ACC112 (cell line): ENCODE data around the gene PFKFB4.
"Not testable (repeated sequence)": the region's sequence is repeated elsewhere in the genome, so short reads cannot be mapped to it uniquely, and the experiment has no call there.

Experiments used
- H2AFZ ChIP-seq: fragments of 200-600 bp; sonication (generic); one replicate; pipeline ENCODE4 v1.6.0; 2017; ENCODE audit warnings: antibody characterized with exemption, low read length; ENCODE audit not compliant: unreplicated experiment
- H3K27ac ChIP-seq: fragments of 200-600 bp; sonication (generic); 2 replicates; pipeline ENCODE4 v1.5.1; 2014; ENCODE audit warnings: low read depth, mild to moderate bottlenecking, antibody characterized with exemption, low read length, moderate library complexity
- H3K27me3 ChIP-seq: fragments of 200-600 bp; sonication (generic); 2 replicates; pipeline ENCODE4 v1.6.1; 2014; ENCODE audit warnings: mild to moderate bottlenecking, antibody characterized with exemption, low read length, moderate library complexity, mixed read lengths; ENCODE audit not compliant: insufficient read depth
- H3K36me3 ChIP-seq: fragments of 200-600 bp; sonication (generic); 2 replicates; pipeline ENCODE4 v1.6.1; 2016; ENCODE audit warnings: mild to moderate bottlenecking, antibody characterized with exemption, low read length, moderate library complexity, mixed read lengths; ENCODE audit not compliant: insufficient read depth
- H3K4me1 ChIP-seq: fragments of 200-600 bp; sonication (generic); one replicate; pipeline ENCODE4 v1.6.1; 2016; ENCODE audit warnings: low read length, mixed read lengths; ENCODE audit not compliant: insufficient read depth, unreplicated experiment, control insufficient read depth
- H3K4me3 ChIP-seq: fragments of 200-600 bp; sonication (generic); 2 replicates; pipeline ENCODE4 v1.5.1; 2014; ENCODE audit warnings: mild to moderate bottlenecking, low read depth, low read length
- H3K79me2 ChIP-seq: fragments of 200-600 bp; sonication (generic); one replicate; pipeline ENCODE4 v1.6.0; 2016; ENCODE audit warnings: low read length; ENCODE audit not compliant: control insufficient read depth, unreplicated experiment, insufficient read depth

The PFKFB4 gene

GRCh38 chr3:48560648-48561018, 4.0 kb upstream of the PFKFB4 start:
- Histone ChIP-seq H3K4me3 (peak overlapping the region; percentile 29), H3K27ac (peak overlapping the region; percentile 33), H2AFZ (no peak overlapping the region), H3K27me3 (no peaks in the 10 kb centered on the region), H3K4me1 (peaks cover 68% of the 10 kb centered on the region), H3K36me3 (no peaks in the 10 kb centered on the region), H3K79me2 (peaks cover 13% of the 10 kb centered on the region)

GRCh38 chr3:48558493-48559134, 2.0 kb upstream of the PFKFB4 start:
- no peak overlapping the region for H3K27ac ChIP-seq
- no peaks in the 10 kb centered on the region for H3K36me3 ChIP-seq
- H3K4me1 ChIP-seq: peaks cover 60% of the 10 kb centered on the region
- no peaks in the 10 kb centered on the region for H3K27me3 ChIP-seq
- H2AFZ ChIP-seq: no peak overlapping the region
- peaks cover 32% of the 10 kb centered on the region for H3K79me2 ChIP-seq
- no peak overlapping the region for H3K4me3 ChIP-seq

DNA sequence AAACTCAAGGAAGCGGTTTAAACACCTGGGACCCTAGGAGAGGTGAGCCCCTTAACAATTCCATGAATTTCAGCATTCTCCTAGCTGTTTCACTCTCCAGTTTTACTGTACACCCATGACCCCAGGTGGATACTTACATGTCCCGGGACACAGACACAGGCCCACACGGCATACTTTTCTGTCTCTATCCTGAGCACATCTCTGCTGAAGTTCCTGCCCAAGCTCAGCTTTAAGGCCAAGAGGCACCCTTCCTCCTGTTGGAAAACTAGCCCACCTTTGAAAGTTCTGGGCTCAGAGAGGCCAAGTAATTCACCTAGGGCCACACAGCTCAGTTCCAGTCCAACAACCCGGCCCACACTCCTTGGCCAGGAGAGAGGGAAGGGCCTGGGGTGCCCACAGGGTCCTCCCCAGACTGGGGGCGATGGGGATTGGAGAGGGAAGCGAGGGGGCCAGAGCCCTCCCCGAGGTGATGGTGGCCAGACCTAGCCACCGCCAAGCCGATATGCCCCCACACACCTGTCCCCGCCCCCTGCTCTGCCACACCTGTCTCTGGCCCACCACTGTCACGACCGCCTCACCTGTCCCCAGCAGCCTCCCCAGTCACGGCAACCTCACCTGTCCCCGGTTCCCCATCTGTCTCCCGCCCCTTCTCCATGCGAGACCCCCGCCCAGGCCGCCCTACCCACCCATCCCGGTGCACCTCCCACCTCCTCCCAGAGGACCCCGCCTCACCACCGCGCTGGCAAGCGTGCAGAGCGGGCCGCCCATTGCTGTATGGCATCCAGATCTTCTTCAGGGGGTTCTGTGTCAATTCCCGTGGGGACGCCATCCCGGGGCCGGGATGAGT, 431 bp downstream of the PFKFB4 start:
- H3K36me3 ChIP-seq: no peaks in the 10 kb centered on the region
- H3K27ac ChIP-seq: no peak overlapping the region
- H3K27me3 ChIP-seq: no peaks in the 10 kb centered on the region
- peaks cover 42% of the 10 kb centered on the region for H3K4me1 ChIP-seq
- H3K4me3 ChIP-seq: peak overlapping the region; percentile 82
- peaks cover 50% of the 10 kb centered on the region for H3K79me2 ChIP-seq
- H2AFZ ChIP-seq: no peak overlapping the region

DNA sequence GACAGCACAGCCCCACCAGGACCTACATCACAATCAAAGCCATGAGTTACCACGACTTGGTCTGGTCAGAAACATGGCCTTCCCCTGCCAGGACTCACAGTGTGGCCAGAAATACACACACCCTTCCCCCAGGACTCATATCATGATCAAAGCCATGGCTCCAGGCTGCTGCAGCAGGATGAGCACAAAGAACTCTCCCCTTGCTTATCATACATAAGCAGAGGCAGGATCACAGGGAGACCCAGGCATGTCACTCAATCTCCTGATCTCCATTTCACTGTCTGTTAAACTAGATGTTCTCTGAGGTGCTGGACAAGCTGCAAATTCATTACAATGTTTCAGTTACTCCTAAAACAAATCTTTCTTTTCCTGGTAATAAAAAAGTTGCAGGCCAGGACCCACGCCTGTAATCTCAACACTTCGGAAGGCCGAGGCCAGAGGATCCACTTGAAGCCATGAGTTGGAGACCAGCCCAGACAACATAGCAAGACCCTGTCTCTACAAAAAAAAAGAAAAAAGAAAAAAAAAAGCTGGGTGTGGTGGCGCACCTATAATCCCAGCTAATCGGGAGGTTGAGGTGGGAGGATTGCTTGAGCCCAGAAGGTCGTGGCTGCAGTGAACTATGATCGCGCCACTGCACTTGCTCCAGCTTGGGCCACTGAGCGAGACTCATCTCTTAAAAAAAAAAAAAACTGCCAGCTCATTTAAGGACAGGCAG, 1.2 kb downstream of the PFKFB4 start:
- H3K27ac ChIP-seq: no peak overlapping the region
- peaks cover 54% of the 10 kb centered on the region for H3K79me2 ChIP-seq
- H3K4me1 ChIP-seq: peaks cover 35% of the 10 kb centered on the region
- no peaks in the 10 kb centered on the region for H3K36me3 ChIP-seq
- no peaks in the 10 kb centered on the region for H3K27me3 ChIP-seq
- no peak overlapping the region for H2AFZ ChIP-seq
- H3K4me3 ChIP-seq: peak overlapping the region; percentile 82

DNA sequence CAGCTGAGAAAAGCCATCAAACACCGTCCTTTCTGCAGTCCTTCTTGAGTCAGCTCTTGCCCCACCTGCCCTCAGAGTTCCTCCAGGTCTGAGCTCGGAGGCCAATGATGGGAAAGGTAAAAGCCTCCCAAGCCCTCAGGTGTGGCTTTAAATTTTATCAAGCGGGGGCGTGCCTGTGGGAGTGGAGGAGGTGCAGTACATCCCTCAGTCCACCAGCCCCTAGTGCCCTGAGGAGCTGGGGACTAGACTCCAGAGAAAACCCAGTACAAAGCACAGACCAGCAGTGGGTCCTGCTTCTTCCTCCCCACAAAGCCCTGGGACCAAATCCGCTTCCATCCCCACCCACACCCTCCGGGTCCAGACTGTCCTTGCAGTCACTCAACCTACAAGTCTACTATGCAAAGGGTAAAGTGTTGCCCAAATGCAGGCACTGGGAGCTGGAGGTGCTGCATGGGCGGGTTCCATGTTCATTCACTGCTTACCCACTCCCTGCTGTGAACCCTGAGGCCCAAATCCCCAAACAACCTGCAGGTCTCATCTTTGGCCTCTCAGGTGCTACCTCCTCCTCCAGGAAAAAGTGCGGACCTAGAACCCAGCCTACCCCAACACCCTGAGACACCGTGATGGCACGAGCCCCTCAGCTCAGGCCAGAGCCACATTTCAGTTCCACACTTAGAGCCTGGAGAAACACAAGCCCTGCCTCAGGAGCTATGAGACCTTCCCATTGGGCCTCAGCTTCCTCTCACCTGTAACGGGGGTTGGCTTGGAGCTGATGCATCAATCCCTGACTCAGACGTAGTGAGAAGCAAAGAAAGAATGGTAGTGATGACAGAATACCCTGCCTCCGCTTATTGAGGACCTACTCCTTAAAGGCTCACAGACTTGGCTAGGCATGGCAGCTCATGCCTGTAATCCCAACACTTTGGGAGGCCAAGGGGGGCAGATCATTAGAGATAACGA, 2.4 kb downstream of the PFKFB4 start:
- H3K4me3 ChIP-seq: no peak overlapping the region; the same call in 1 of the 2 replicates
- H3K36me3 ChIP-seq: peaks cover 1% of the 10 kb centered on the region; the same call in 1 of the 2 replicates
- H3K4me1 ChIP-seq: peaks cover 26% of the 10 kb centered on the region

DNA sequence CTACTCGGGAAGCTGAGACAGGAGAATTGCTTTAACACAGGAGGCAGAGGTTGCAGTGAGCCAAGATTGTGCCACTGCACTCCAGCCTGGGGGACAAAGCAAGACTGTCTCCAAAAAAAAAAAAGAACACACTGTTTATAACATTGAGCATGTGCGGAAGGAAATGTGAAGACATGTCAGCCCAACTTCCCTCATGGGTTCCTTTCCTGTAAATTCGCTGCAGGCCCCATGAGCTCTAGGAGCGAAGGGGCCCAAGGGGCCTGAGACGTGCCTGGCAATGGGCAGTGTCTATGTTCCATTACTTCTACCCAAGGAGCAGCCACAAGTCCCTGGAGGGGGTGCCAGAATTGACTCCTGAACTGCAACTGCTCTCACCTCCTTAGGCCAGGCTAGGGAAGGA, 3.2 kb downstream of the PFKFB4 start:
- Histone ChIP-seq H3K27ac (no peak overlapping the region), H3K36me3 (peaks cover 4% of the 10 kb centered on the region; the same call in 1 of the 2 replicates), H3K27me3 (no peaks in the 10 kb centered on the region), H3K4me3 (no peak overlapping the region), H3K4me1 (peaks cover 18% of the 10 kb centered on the region), H2AFZ (no peak overlapping the region), H3K79me2 (peaks cover 49% of the 10 kb centered on the region)

More for the DNA sequence above, 2.4 kb downstream of the PFKFB4 start:
- Histone ChIP-seq H3K27ac (no peak overlapping the region), H3K27me3 (no peaks in the 10 kb centered on the region), H3K79me2 (peaks cover 53% of the 10 kb centered on the region), H2AFZ (no peak overlapping the region)

DNA sequence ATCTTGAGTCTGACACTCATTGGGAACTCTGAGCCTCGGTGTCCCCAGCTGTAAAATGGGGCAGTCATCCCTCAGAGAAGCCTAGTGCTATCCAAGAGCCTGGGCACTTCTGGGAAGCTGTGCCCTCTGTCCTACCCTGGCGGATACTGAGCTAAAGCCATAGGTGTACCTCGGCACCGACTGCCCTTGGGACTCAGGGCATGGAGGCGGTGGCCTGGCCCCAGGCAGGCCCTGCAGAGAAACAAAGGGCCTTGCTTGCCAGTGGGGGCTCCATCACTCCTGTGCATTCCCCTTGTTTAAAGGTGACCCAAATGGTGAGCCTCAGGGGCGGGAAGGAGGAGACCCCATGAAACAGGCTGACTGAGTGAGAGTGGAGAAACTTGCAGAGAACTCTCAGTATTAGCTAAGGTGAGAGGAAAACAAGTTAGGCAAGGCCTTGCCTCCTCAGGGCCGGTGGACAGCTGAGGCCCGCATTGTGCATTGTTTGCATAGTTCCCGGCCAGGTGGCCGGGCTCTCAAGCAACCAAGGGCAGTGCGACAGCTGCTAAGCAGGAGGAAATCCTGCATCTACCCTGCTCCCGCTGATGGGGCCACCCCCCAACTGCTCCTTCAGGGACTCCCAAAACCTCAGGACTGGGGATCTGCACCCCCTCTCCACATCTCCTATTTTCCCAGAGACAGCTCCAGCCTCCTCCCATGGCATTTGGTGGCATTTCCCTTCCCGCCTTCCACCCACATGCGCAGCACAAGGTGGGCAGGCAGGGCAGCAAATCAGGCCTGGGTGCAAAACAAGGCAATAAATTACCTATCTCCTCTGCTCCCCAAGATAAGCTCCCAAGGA, 4.3 kb downstream of the PFKFB4 start:
- Histone ChIP-seq H3K27me3 (no peaks in the 10 kb centered on the region), H3K27ac (no peak overlapping the region), H3K4me1 (peaks cover 16% of the 10 kb centered on the region), H2AFZ (no peak overlapping the region), H3K79me2 (peaks cover 49% of the 10 kb centered on the region), H3K36me3 (peaks cover 10% of the 10 kb centered on the region; the same call in 1 of the 2 replicates), H3K4me3 (no peak overlapping the region)

DNA sequence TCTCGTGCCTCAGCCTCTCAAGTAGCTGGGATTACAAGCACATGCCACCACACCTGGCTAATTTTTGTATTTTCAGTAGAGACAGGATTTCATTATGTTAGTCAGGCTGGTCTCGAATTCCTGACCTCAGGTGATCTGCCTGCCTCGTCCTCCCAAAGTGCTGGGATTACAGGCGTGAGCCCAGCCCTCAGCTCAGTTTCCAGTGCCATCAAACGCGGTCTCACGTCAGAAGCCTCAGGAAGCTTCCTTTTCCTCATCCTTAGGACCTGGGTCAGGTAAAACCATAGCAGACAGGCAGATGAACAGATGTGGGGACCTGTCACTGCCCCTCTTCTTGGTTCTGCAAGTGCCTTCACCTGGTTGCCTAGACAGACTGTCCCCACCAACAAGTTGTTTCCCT, 5.0 kb downstream of the PFKFB4 start:
- H3K27me3 ChIP-seq, H3K4me3 ChIP-seq, H3K36me3 ChIP-seq, H2AFZ ChIP-seq, H3K27ac ChIP-seq: not testable (repeated sequence)
- Histone ChIP-seq H3K4me1 (peaks cover 16% of the 10 kb centered on the region), H3K79me2 (peaks cover 49% of the 10 kb centered on the region)

DNA sequence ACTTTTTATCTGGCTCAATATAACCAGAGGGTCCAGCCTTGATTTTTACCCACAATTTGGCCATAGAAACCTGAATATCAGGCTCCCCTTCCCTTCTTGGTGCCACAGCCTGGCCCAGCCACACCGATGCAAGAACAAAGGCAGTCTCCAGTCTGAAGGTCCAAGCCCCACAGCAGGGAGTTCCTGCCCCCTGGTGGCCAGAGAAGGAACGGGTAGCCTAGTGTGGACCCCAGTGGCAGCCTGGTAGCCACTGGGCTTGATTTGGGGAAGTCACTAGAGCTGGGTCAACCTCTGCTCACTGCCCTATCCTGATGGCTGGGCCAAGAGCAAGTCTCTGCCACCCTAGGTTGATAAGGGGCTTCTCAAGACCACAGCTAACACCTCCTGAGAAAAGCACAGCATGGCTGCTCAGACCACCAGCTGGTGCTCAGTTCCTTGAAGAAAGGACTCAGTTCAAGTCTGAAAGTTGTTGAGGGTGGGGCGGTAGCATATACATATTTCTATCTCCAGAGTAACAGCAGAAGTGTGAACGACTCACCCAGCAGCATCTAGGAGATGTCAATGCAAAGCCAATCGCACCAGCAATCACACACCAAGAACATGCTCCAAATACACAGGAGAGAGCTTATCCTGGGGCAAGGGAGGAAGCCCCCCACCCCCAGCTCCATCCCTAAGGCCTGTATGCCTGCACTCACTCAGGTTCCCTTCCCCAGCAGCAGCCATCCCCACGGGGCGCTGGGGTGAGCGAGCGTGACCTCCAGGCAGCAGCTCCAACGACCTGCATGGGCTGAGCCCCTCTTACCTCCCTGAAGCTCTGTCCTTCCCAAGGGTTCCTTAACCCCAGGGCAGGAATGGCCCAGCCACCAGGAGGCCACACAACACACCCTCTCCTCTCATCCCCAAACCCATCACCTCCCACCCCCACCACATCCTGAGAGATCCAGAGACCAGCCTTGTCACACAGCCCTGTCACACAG, 7.6 kb downstream of the PFKFB4 start:
- no peak overlapping the region for H3K27ac ChIP-seq
- no peak overlapping the region for H3K4me3 ChIP-seq
- H2AFZ ChIP-seq: no peak overlapping the region
- H3K79me2 ChIP-seq: peaks cover 26% of the 10 kb centered on the region
- no peaks in the 10 kb centered on the region for H3K27me3 ChIP-seq
- H3K36me3 ChIP-seq: peaks cover 17% of the 10 kb centered on the region
- peaks cover 2% of the 10 kb centered on the region for H3K4me1 ChIP-seq
